DND-41 (cell line): ENCODE measurements around the gene CREBL2.
"Not testable (repeated sequence)": the region's sequence is repeated elsewhere in the genome, so short reads cannot be mapped to it uniquely, and the experiment has no call there.

ENCODE experiments used
- CTCF ChIP-seq: IDR thresholded peaks from 2 replicates; pipeline ENCODE4 v1.5.1; 2012; ENCODE audit warnings: borderline replicate concordance, low read length, moderate library complexity, mild to moderate bottlenecking; ENCODE audit not compliant: poor library complexity, severe bottlenecking; ENCODE audit errors: extremely low read depth
- EZH2 ChIP-seq: IDR thresholded peaks from 3 replicates; pipeline ENCODE4 v1.6.1; 2012; ENCODE audit warnings: borderline replicate concordance, low read depth, mild to moderate bottlenecking, moderate library complexity, low read length, inconsistent platforms; ENCODE audit not compliant: severe bottlenecking

GRCh38 chr12:12596598-12596997, 15.1 kb upstream of the CREBL2 start:
- TF ChIP-seq CTCF, EZH2: not testable (repeated sequence)
